22Rv1 (cell line): ENCODE data around the gene MT1B.

Source experiments
- ZFX ChIP-seq: fragments of 450-650 bp; IDR thresholded peaks from 2 replicates; pipeline ENCODE4 v1.6.1; 2017; ENCODE audit warnings: antibody characterized with exemption, borderline replicate concordance
- TF ChIP-seq, protein P1 (sequence below): fragments of 450-650 bp; IDR thresholded peaks from 2 replicates; pipeline ENCODE4 v1.5.1; 2017; ENCODE audit warnings: mild to moderate bottlenecking

DNA sequence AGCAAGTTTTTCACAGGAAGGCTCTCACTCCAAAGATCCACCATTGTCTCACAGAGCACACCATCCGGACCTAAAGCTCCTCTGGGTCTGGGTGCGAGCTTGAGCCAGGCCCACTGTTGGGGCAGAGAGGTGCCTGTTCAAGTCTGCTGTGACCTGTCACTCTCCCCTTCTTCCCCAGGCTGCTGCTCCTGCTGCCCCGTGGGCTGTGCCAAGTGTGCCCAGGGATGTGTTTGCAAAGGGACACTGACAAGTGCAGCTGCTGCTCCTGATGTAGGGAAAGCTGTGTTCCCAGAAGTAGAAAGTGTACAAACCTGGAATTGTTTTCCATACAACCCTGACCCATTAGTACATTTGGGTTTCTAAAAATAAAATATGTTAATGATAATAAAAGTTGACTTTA lies 25.8 kb downstream of the MT1B start:
- TF ChIP-seq, protein P1, sequence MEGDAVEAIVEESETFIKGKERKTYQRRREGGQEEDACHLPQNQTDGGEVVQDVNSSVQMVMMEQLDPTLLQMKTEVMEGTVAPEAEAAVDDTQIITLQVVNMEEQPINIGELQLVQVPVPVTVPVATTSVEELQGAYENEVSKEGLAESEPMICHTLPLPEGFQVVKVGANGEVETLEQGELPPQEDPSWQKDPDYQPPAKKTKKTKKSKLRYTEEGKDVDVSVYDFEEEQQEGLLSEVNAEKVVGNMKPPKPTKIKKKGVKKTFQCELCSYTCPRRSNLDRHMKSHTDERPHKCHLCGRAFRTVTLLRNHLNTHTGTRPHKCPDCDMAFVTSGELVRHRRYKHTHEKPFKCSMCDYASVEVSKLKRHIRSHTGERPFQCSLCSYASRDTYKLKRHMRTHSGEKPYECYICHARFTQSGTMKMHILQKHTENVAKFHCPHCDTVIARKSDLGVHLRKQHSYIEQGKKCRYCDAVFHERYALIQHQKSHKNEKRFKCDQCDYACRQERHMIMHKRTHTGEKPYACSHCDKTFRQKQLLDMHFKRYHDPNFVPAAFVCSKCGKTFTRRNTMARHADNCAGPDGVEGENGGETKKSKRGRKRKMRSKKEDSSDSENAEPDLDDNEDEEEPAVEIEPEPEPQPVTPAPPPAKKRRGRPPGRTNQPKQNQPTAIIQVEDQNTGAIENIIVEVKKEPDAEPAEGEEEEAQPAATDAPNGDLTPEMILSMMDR: no peak
- no peak for TF ChIP-seq ZFX
